HTR-8/SVneo (cell line): ENCODE measurements around the gene KRT15.

Source experiments
- DNase-seq: peaks from one replicate; pipeline ENCODE4 v3.0.0; 2011; ENCODE audit warnings: low spot score, mixed read lengths; ENCODE audit not compliant: insufficient read length
- FAIRE-seq: peaks from 2 replicates; lab custom pipeline; 2011; peaks lifted over from hg19 to GRCh38; lab: Jason Lieb, UNC

Gene KRT15

DNA sequence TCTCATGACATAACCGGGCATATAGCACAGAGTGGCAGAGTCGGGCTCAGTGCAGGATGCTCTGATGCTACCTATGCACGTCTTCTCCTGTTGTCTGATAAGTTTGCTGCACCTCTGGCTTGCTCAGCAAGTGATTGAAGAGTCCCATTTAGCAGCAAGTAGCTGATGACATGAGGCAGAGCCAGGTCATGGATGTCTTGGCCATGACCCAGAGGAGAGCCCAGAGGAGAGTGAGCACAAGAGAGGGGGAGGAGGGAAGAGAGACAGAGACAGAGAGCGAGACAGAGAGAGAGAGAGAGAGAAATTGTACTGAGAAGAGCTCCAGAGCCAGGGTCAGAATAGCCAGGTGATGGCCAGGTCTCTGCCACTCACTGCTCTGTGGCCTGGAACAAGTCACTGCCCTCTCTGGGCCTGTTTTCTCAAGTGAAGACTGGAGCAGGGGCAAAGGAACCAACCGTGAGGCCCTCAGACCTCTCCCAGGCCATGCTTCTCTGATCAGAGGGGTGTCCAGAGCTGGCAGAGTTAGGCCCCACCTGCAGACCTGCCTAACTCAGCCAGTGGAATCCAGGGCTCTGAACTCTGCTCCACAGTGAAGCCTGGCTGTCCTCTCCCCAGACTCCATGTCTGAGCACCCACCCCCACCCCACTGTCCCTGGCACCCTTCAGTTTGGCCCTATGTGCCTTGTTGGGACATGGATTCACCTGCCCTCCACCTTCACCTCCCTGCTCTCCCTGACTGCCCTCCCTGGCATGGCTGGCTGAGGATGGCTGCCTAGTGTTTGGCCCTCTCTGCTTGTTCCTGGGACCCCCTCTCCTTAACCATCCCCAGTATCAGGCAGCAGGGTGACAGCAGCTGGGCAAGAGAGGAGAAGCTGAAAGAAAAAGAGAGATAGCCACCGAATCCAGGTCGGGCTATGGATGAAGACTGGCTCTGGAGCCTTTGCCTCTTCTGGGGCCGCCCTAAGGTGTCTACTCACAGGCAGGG, 33.5 kb downstream of the KRT15 start:
- FAIRE-seq (peak; percentile 28), DNase-seq (no peak)

DNA sequence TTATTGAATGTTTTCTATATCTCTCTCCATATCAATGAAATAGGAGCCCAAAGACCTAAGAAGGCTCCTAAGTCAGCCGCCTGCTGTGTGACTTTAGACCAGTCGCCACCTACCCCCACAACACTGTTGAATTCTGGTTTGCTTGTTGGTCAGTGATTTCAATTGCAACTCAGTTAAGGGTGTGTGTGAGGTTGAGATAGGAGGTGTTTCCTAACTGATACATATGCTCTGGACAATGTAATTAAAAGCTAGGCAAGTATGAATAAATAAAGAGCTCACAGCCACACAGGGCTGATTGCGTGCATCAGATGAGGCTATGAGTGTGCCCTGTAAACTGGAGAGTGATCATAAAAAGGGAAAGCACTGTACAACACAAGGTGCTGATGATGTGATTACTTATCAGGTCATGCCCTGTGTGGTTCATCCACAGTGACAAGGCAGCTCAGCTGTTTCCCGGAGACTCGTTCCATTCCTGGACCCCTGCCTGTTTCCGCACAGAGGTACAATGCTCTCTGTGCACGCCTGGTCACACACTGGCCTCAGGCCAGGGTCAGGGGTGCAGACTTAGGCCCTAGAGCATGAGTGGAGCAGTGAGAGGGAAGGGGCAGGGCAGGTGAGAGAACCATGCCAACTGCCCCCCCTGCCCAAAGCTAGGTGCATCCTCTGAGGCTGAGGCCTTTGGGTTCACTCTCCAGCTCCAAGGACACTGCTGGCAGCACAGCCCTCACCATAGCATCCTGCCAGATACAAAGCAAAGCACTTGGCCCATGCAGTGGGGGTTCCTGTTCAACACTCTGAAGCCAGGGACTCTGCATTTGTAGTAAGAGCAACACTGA, 34.5 kb downstream of the KRT15 start:
- DNase-seq (no peak), FAIRE-seq (no peak)

- FAIRE-seq = peak; percentile 49
- DNase-seq = no peak
Measured at GRCh38 chr17:41483531-41483930, 35.2 kb downstream of the KRT15 start.

DNA sequence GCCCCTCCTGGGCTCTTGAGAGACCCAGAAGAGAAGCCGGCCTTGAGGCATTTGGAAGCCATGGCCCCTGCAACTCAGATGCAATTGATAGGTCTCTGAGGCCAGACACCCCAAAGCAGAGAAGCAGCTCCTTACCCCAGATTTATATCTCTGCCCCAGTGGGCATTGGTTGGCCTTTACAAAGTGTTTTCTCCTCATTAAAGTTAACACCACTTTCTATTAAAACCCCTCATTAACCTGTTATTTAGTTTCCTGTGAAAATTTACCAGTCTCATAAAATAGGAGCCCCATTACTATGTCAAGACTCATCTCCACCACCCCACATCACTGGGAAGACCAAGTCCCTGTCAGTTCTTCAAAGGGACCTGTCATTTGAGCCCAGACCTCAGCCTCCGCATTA, 37.7 kb downstream of the KRT15 start, which contains the start of gene KRT35:
TSS of gene KRT35 (minus strand) at position 116 of the 400 bp plus-strand sequence. CDS start at position 62, 54 bp downstream.
- no peak for DNase-seq
- FAIRE-seq = no peak

DNA sequence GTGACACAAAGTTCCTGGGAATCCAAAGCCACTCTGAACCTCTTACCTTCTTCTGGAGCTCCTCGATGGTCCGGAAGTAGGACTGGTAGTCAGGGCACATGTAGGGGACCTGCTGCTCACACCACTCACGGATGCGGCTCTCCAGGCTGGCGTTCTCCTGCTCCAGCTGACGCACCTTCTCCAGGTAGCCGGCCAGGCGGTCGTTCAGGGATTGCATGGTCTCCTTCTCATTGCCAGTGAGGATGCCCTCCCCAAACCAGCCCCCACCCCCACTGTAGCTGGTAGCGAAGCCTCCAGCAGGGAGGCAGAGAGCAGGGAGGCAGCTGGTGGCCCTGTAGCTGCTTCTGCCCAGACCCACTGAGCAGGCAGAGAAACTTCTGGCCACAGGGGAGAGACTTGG, 38.1 kb downstream of the KRT15 start:
- FAIRE-seq (no peak), DNase-seq (no peak)

DNA sequence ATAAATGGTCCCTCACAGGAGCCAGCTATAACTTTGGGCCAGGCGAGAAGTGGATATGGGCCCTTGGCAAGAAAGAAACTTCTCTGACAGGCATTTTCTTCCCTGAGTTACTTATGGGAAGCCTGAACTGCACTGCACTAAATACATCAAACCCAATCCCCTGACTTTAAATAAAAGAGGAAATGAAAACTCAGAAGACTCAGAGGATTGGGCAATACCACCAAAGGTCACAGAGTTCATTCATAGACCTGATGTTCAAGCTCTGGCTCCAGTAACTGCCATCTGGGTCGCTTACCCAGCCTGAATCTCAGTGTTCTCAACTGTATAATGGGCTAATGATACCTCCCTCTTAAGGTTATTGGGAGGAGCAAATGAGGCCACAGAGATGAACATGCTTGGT, 38.6 kb downstream of the KRT15 start:
- DNase-seq (no peak), FAIRE-seq (no peak)

GRCh38 chr17:41478237-41478636, 40.5 kb downstream of the KRT15 start:
- FAIRE-seq (peak; percentile 82), DNase-seq (no peak)

- peak; percentile 74 for FAIRE-seq
- DNase-seq = no peak
Measured at GRCh38 chr17:41476866-41477815, 41.5 kb downstream of the KRT15 start.

GRCh38 chr17:41475421-41475820, 43.3 kb downstream of the KRT15 start:
- FAIRE-seq (no peak), DNase-seq (no peak)

- FAIRE-seq = peak; percentile 62
- no peak for DNase-seq
Measured at GRCh38 chr17:41474863-41475262, 43.8 kb downstream of the KRT15 start.

DNA sequence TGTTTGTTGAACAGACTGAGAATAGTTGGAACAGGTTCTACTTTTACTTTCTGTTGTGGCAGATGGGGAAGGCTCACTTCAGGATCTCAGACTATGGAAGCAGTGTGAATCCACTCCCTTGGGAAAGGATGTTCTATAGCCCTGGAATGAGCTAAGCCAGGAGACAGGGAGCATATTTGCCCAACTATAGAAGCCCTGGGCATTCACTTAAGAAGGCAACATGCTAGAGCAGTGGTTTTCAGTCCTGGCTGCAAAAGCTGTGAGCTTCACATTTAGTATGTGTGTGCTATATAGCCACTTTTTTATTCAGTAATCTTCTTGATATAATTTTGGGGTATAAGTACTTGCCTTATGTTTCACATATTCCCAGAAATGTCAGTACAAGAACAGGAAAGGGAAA, 50.3 kb downstream of the KRT15 start:
- DNase-seq = no peak
- FAIRE-seq = no peak

GRCh38 chr17:41467561-41467960, 51.1 kb downstream of the KRT15 start:
- DNase-seq (no peak), FAIRE-seq (no peak)

DNA sequence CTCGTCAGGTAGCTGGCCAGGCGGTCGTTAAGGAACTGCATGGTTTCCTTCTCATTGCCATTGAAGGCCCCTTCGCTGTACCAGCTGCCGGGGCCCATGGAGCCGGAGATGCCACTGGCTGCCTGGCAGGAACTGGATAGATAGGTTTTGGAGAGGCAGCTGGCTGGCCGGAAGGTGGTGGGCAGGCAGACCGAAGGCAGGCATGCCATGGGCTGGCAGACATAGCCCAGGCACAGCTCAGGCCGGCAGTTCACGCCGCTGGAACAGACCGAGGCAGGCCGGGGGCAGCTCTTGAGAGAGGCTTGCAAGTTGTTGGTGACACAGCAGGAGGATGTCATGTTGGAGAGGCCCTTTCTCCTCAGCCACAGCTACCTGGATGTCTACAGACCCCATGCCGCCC, 51.7 kb downstream of the KRT15 start, which contains the start of gene KRT32:
TSS of gene KRT32 (minus strand) at position 399 of the 400 bp plus-strand sequence. CDS start at position 338, 61 bp downstream.
- no peak for FAIRE-seq
- no peak for DNase-seq

- FAIRE-seq (peak; percentile 95), DNase-seq (peak; percentile 95)
Measured at GRCh38 chr17:41464682-41465081, 54.0 kb downstream of the KRT15 start.

DNA sequence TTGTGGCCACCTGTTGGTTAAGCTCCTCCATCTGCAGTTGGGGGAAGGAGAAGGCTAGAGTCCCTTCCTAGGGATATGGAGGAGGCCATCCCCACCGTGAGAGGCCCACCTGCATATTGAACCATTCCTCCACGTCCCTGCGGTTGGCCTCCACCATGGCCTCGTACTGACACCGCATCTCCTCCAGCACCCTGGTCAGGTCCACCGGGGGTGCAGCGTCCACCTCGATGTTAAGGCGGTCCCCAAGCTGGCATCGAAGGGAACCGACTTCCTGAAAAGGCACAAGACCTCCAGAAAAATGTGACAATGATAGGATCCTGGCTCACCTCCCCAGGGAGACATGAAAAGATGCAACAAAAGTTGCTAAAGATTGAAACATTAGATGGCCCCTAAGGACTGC, 54.5 kb downstream of the KRT15 start:
- DNase-seq = no peak
- FAIRE-seq = peak; percentile 52

- FAIRE-seq (peak; percentile 16), DNase-seq (no peak)
Measured at GRCh38 chr17:41463746-41464145, 54.9 kb downstream of the KRT15 start.
